Activated CD8-positive, alpha-beta memory T cell treated with anti-CD3 and anti-CD28 coated beads for 48 hours (primary cell): ENCODE data around the gene RHCE.
"Not testable (repeated sequence)": the region's sequence is repeated elsewhere in the genome, so short reads cannot be mapped to it uniquely, and the experiment has no call there.

Experiments
- DNase-seq, 3 experiments: peaks; one replicate each; pipeline ENCODE4 v3.0.0-alpha.2; 2020; ENCODE audit warnings: low read depth in 2 of 3, low spot score in 2 of 3

The RHCE gene

GRCh38 chr1:25402947-25403803 is 17.4 kb downstream of the RHCE start:
- DNase-seq, result not testable (repeated sequence)

- not testable (repeated sequence) for DNase-seq
Measured at GRCh38 chr1:25398079-25398478, 22.5 kb downstream of the RHCE start.

GRCh38 chr1:25397549-25397948 is 23.1 kb downstream of the RHCE start:
- not testable (repeated sequence) for DNase-seq

- DNase-seq, result no peak
Measured at GRCh38 chr1:25392841-25393240, 27.8 kb downstream of the RHCE start.

GRCh38 chr1:25389721-25390120 is 30.9 kb downstream of the RHCE start:
- not testable (repeated sequence) for DNase-seq

GRCh38 chr1:25388691-25389090 is 31.9 kb downstream of the RHCE start:
- DNase-seq, result not testable (repeated sequence)

- DNase-seq, result not testable (repeated sequence)
Measured at GRCh38 chr1:25387096-25387495, 33.5 kb downstream of the RHCE start.

- DNase-seq, result not testable (repeated sequence)
Measured at GRCh38 chr1:25383875-25384274, 36.8 kb downstream of the RHCE start.

GRCh38 chr1:25383090-25383489 is 37.5 kb downstream of the RHCE start:
- DNase-seq, result not testable (repeated sequence)

- DNase-seq, result not testable (repeated sequence)
Measured at GRCh38 chr1:25382543-25382942, 38.1 kb downstream of the RHCE start.

GRCh38 chr1:25378367-25378766 is 42.3 kb downstream of the RHCE start:
- DNase-seq, result not testable (repeated sequence)

GRCh38 chr1:25371757-25372156 is 48.9 kb downstream of the RHCE start:
- not testable (repeated sequence) for DNase-seq

GRCh38 chr1:25369691-25370271 is 50.8 kb downstream of the RHCE start:
- not testable (repeated sequence) for DNase-seq

GRCh38 chr1:25369241-25369640 is 51.4 kb downstream of the RHCE start:
- no peak for DNase-seq

- DNase-seq, result not testable (repeated sequence)
Measured at GRCh38 chr1:25362634-25363559, 57.7 kb downstream of the RHCE start.

GRCh38 chr1:25361901-25362300 is 58.7 kb downstream of the RHCE start:
- no peak for DNase-seq

- DNase-seq, result no peak
Measured at GRCh38 chr1:25360596-25361581, 59.7 kb downstream of the RHCE start.

GRCh38 chr1:25356848-25357247 is 63.8 kb downstream of the RHCE start:
- no peak for DNase-seq

GRCh38 chr1:25356441-25356840 is 64.2 kb downstream of the RHCE start:
- no peak for DNase-seq

- DNase-seq, result no peak
Measured at GRCh38 chr1:25355841-25356395, 64.7 kb downstream of the RHCE start.
